Smooth muscle cell of the brain vasculature (primary cell): ENCODE data around the gene CSF1.

ENCODE experiments used
- DNase-seq: peaks from one replicate; pipeline ENCODE4 v3.0.0-alpha.2; 2012; ENCODE audit warnings: low read depth, low spot score

The CSF1 gene

GRCh38 chr1:109882288-109883245, 28.1 kb upstream of the CSF1 start:
- no peak for DNase-seq

DNA sequence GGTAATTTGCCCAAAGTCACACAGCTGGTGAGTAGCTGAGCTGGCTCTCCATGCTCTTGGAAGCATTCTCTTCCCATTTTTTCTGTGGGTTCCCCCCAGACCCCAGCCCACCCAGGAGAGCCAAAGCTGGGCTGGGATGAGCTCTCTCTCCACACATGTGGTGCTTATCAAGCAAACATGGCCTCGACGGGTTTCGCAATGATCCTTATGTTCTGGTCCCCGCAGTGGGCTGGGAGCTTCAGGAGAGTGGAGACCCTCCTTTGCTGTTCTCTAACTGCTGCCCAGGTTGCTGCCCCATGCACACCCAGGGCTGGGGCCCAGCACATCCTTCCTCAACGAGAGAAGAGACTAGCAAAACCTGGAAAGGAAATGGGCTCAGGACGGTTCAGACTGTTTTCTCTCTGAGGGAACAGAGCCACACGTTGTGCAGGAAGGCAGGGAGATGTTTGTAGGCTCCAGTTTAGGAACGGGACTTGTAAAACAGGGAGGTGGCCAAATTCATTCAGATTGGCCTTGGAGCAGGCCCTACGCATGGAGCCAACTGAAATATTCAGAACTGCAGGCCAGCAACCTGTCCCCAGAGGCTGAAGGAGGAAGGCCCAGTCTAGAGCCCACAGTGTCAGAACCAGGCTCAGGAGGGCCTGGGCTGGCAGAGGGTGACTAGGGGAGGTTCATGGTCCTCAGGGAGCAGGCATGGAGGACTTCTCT, 27.2 kb upstream of the CSF1 start:
- DNase-seq, result no peak

- no peak for DNase-seq
Observed at GRCh38 chr1:109884242-109884891, 26.3 kb upstream of the CSF1 start.

DNA sequence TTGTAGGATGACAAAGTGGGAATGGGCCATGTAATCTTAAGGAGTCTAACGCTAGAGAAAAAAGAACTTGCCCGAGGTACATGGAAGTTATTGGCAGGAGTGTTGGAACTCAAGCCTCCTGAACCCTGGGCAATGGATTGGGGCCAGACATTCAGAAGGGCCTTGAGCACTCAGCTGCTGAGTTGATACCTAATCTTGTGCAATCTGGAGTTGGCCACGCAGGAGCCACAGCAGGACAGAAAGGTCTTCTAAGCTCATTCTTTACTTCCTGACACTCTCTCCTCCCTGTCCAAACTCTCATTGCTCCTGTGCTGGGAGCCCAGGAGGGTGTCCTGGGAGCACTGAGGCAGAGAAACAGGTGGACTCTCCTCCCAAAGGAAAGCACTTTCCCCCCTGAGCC, 25.1 kb upstream of the CSF1 start:
- DNase-seq, result no peak

DNA sequence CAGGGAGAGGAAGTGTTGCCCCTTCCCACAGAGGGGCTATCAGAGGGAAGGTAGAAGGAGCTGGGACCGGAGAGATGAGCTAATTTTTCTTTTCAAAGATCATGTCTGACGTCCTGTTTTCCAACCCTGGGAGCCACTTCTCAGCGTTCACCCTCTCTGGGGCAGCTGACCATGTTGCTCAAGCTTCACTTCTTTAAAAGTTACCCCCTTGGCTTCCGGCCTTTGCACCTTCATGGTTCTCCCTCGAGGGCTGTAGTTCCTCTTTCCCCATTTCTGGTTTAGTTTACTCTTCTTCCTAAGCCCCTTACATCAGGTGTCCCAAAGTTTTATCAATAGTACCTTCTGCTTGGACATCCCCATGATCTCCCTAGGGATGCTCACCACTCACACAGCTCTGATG, 23.8 kb upstream of the CSF1 start:
- DNase-seq, result no peak

DNA sequence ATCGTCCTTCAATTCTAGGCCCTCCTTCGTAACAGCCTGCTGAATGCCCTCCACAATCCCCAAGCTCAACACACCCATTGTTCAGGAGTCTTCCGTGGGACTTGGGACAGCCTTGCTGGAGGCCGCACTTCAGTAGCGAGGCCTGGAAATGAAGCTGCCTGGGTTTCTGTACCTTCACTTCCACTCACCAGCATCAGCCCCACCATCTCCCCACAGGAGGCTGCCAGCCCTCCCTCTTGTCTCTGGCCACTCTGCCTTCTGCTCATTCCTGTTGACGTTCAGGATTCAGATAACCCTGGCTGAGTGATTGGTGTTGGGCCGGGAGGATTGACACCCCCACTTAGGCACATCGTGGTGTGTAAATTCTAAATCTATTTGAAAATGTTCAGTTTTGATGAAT, 23.4 kb upstream of the CSF1 start:
- no peak for DNase-seq

DNA sequence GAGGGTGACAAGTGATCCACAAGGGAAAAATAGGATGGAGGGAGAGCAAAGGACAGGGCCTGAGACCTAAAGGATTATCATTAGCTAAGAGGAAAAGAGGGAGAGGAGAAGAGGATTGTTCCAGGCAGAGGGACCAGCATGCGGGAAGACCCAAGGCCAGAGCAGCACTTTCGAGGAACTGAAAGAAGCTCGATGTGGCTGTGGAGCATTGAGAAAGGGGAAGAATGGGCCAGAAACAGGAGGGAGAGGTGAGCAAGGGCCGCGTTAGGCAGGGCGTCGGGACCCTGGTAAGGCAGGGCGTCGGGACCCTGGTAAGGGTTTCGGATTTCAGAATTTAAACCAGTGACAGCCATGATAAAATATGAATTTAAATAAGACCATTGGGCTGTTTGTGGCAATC, 22.8 kb upstream of the CSF1 start:
- DNase-seq, result no peak

DNA sequence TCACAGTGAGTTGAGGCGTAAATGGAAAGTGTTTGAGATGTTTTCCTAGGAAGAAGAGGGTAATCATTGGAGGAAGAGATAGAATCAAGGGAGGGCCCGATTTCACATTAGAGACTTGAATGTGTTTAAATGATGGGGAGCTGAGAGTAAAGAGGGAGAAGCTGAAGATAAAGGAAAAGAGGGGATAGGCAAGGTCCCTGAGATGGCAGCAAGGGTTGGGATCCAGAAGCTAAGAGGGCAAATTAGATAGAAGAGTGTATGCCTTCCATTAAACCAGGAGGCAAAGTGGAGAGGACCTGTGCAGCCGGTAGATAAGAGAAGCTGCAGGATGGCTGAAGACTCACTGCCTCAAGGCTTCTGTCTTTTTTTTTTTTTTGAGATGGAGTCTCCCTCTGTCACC, 21.6 kb upstream of the CSF1 start:
- DNase-seq, result no peak

DNA sequence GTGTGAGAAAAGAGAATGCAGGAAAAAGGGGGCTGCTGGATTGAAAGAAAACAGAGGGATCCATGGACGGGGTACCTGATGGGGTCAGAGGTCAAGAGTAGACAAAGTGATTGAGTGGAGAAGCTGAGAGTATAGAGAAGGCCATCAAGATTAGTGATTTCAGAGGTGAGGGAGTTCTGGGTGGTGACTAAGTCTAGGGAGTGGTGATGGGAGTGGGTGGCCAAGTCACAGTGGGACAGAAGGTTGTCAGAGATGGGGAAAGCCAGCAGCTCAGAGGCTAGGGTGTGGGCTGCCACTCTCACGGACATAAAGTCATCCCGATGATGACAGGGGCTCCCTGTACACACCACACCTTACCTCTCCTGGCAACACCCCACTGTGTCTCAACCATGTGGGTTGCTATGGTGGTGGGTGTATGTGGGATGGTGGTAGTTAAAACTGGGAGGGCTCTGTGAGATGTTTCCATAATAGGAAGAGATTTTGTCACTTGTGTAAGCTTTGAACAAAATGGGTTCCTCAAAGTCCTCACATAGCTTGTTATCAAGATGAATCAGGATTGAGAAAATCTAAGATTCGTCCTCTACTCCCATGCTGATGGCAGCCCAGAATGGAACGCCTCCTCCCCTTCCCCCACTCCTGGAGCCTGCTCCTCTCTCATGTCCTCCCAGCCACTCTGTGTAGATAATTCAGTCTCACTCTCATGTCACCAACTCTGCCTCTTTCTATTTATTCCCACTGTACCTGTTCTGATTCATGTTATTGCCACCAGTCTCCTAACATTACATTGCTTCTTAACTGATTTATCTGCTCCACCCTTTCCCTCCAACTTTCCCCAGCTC, 20.3 kb upstream of the CSF1 start:
- DNase-seq, result no peak

- DNase-seq, result no peak
Observed at GRCh38 chr1:109891930-109892329, 18.7 kb upstream of the CSF1 start.

GRCh38 chr1:109892561-109893368, 17.9 kb upstream of the CSF1 start:
- no peak for DNase-seq

DNA sequence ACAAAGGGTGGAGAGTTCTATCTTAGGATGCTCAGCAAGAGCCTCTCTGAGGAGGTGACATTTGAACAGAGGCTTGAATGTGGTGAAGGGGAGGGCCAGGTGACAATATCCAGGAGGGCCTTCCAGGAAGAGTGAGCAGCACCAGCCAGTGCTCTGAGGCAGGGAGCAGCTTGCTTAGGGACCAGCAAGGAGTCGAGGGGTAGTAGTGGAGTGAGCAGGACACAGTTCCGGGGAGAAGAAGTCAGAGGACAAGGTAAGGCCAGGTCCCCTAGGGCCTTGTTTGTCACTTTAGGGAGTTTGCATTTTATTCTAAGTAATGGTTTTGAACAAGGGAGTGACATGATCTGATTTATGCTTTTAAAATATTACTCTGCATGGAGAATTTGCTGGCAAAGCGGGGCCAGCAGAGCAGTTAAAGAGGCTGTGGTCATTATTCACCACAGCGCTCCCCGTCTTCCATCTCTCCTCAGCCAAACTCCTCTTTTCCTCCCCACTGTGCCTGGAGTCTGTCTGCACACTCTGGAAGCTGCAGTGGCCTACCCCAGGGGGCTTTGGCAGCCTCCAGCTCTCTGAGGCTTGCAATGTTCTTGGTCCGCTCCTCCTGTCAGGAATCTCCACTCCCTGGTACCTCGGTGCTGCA, 17.0 kb upstream of the CSF1 start:
- DNase-seq, result no peak

DNA sequence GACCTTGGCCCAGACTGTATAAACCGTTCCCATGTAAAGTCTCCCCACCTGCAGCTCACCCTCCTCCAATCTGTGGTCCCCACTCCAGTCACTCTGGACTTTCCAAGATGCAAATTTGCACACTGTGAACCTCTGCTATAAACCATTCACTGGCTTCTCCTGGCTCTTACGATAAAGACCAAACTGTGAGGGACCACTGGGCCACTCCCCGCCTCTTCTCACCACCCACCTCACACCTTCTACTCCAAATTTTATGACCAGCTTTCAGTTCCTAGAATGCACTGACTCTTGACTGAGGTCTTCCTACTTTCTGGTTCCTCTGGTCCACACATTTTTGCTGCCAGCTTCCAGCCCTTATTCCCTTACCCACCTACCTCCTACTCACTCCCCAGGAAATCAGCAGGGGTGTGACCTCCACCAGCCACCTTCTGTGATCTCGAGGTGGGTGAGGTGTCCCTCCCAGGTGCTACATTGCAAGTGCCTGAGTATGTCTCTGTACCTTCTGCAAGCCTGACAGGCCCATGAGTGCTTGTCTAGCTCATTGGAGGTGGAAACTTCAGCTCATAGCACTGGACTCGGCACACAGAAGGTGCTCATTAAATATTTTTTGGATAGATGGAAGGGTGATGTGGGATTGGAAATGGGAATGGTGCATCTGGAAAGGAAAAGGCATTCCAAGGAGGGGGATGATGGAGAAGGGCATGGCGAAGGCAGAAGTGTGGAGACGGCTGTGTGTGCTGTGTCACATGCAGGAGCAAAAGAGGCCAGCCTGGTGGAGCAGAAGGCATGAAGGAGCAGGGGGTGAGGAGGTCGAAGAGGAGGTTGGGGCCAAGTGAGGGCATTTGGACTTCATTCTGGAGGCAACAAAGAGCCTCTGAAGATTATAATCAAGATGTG, 15.6 kb upstream of the CSF1 start:
- DNase-seq, result no peak

DNA sequence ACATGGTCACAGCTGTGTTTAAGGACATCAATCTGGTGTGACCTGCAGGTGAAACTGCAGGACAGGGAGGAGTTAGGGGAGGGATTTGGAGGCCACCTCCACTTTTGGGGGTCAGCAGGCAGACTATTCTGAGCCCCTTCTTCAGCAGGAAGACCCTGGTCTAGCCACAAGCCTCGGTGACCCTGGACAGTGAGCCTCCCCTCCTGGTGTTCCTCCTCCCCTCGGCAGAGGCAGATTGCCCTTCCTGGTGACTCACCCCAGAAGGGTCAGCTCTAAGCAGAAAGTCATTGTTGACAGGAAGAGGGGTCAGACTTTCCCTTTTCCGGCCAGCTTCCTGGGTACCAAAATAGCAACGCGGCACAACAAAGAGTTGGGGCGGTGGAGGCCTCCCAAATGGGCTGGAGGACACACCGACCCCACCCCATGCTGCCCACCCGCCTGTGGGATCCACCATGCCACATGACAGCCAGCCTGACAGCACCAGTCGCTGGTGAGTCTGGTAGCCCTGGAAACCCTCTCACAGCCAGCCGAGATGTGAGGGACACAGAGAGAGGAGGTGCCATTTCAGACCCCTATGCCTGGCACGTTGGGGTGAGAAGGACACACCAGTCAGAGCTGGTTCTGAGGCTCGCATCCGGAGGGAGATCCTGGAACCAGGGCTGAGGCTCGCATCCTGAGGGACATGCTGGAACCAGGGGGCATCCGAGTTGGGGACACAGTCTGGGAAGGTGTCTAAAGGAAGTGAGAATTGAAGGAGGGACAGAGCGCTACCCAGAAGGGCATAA, 14.7 kb upstream of the CSF1 start:
- no peak for DNase-seq

GRCh38 chr1:109896681-109897080, 14.0 kb upstream of the CSF1 start:
- no peak for DNase-seq

DNA sequence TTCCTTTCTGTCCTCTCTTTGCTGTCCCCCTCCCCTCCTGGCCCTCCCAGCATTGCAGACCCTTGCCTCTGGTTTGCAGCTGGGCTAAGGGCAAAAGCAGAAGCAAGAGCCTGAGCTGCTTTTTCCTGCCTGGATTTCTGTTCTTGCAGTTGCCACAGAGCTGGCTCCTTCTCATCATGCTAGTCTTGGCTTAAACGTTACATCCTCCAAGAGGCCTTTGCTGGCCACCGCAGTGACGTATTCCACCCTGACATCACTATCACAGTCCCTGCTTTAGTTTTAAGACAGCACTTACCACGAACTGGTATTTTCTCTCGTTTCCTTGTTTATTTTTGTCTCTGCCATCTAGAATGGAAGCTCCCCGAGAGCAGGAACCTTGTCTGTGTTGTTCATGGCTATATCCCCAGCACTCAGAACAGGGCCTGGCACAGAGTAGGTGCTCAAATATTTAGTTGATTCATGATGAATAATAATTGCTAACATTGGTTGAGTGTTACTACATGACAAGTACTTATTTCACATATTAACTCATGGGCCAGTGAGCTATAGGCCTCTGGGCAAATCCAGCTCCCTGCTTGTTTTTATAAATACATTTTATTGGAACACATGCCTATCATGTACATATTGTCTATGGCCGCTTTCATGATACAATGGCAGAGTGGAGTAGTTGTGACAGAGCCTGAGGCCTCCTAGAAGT, 13.2 kb upstream of the CSF1 start:
- no peak for DNase-seq

- DNase-seq, result no peak
Observed at GRCh38 chr1:109898842-109899241, 11.8 kb upstream of the CSF1 start.

- DNase-seq, result no peak
Observed at GRCh38 chr1:109901141-109901523, 9.5 kb upstream of the CSF1 start.
